NCI-H526 (cell line): ENCODE data around the gene C19orf47.
"Not testable (repeated sequence)": the region's sequence is repeated elsewhere in the genome, so short reads cannot be mapped to it uniquely, and the experiment has no call there.

Experiments
- DNase-seq, 2 experiments: peaks; one replicate each; lab custom pipeline; 2025; lab: John Stamatoyannopoulos, UW

The C19orf47 gene

GRCh38 chr19:40376286-40376862 is 28.2 kb upstream of the C19orf47 start:
- DNase-seq, result no peak

- DNase-seq, result no peak
Measured at GRCh38 chr19:40374084-40374483, 25.9 kb upstream of the C19orf47 start.

GRCh38 chr19:40371802-40372122 is 23.6 kb upstream of the C19orf47 start:
- no peak for DNase-seq

- no peak for DNase-seq
Measured at GRCh38 chr19:40370997-40371801, 23.0 kb upstream of the C19orf47 start.

GRCh38 chr19:40370253-40370652 is 22.1 kb upstream of the C19orf47 start:
- DNase-seq, result not testable (repeated sequence)

GRCh38 chr19:40369797-40370196 is 21.6 kb upstream of the C19orf47 start:
- DNase-seq, result no peak

GRCh38 chr19:40367577-40368434 is 19.6 kb upstream of the C19orf47 start:
- no peak for DNase-seq

- peak in 1 of 2 experiments; percentile 22 for DNase-seq
Measured at GRCh38 chr19:40366697-40367561, 18.7 kb upstream of the C19orf47 start.

- peak; percentile 14 to 81 for DNase-seq
Measured at GRCh38 chr19:40365613-40366401, 17.6 kb upstream of the C19orf47 start.

GRCh38 chr19:40365010-40365409 is 16.8 kb upstream of the C19orf47 start:
- no peak for DNase-seq

GRCh38 chr19:40363069-40363468 is 14.9 kb upstream of the C19orf47 start:
- DNase-seq, result no peak

GRCh38 chr19:40362160-40362559 is 14.0 kb upstream of the C19orf47 start:
- no peak for DNase-seq

GRCh38 chr19:40360708-40361241 is 12.6 kb upstream of the C19orf47 start:
- DNase-seq, result no peak

- DNase-seq, result no peak
Measured at GRCh38 chr19:40360020-40360707, 12.0 kb upstream of the C19orf47 start.

- no peak for DNase-seq
Measured at GRCh38 chr19:40358773-40359172, 10.6 kb upstream of the C19orf47 start.

GRCh38 chr19:40357640-40358039 is 9.4 kb upstream of the C19orf47 start:
- no peak for DNase-seq

- DNase-seq, result no peak
Measured at GRCh38 chr19:40356681-40357595, 8.7 kb upstream of the C19orf47 start.

- no peak for DNase-seq
Measured at GRCh38 chr19:40355975-40356680, 7.9 kb upstream of the C19orf47 start.
